B cell (primary cell): ENCODE measurements around the gene TTC38. TPM values are rescaled to one million over a fixed set of nuclear protein-coding genes. Genes with fewer than 3 reads are reported as not detected.

Experiments used
- ATAC-seq: fragments of 200-7000 bp; cut with Tn5 transposase; one replicate; pipeline ENCODE4 v1.10.0; 2021; ENCODE audit warnings: low read depth, mild to moderate bottlenecking, moderate number of reproducible peaks, moderate library complexity
- CTCF ChIA-PET: fragments of 350-600 bp; sonication (Branson Sonifier 250); formaldehyde crosslinking; loops from one replicate; lab custom pipeline; 2021; ENCODE audit warnings: antibody characterized with exemption, inconsistent platforms; lab: Charles Lee
- POLR2A ChIA-PET: fragments of 350-600 bp; sonication (Branson Sonifier 250); formaldehyde crosslinking; loops from one replicate; lab custom pipeline; 2021; ENCODE audit warnings: antibody characterized with exemption; lab: Charles Lee
- DNase-seq: peaks from one replicate; pipeline ENCODE4 v3.0.0; 2013
- H2AFZ ChIP-seq: 2 replicates; pipeline ENCODE4 v1.6.1; 2012; ENCODE audit warnings: mild to moderate bottlenecking, low read depth, low read length; ENCODE audit not compliant: insufficient read depth, poor library complexity, severe bottlenecking
- H3K27ac ChIP-seq, 2 donors: 1 replicate in 1 of 2; 2 replicates in 1 of 2; pipeline ENCODE4 v1.5.1; 2012 to 2013; ENCODE audit warnings: low read length in 2 of 2, mild to moderate bottlenecking in 2 of 2, moderate library complexity in 1 of 2
- H3K27me3 ChIP-seq, 4 experiments: fragments of 200-600 bp in 1 of 4; sonication (generic) in 1 of 4; replicated peaks in 1 of 4; 1 replicate in 2 of 4; 2 replicates in 2 of 4; pipeline versions ENCODE4 v1.6.1 to v1.7.0; 2013 to 2016; ENCODE audit warnings: low read length in 3 of 4, mild to moderate bottlenecking in 2 of 4, mixed read lengths in 1 of 4, moderate library complexity in 1 of 4; ENCODE audit not compliant: insufficient read depth in 4 of 4, control insufficient read depth in 3 of 4; ENCODE audit errors: control extremely low read depth in 1 of 4
- H3K36me3 ChIP-seq, 2 experiments: replicated peaks in 1 of 2; 1 replicate in 1 of 2; 2 replicates in 1 of 2; pipeline versions ENCODE4 v1.6.1 to v1.7.1; 2013; ENCODE audit warnings: low read length in 1 of 2; ENCODE audit not compliant: insufficient read depth in 2 of 2, control insufficient read depth in 1 of 2; ENCODE audit errors: control extremely low read depth in 1 of 2, extremely low read depth in 1 of 2
- H3K4me1 ChIP-seq, 2 donors: fragments of 200-600 bp in 1 of 2; sonication (generic) in 1 of 2; 1 replicate in 1 of 2; 2 replicates in 1 of 2; pipeline versions ENCODE4 v1.5.1 to v1.6.1; 2013 to 2017; ENCODE audit warnings: low read length in 2 of 2; ENCODE audit not compliant: control insufficient read depth in 2 of 2, insufficient read depth in 2 of 2
- H3K4me2 ChIP-seq: replicated peaks from 2 replicates; pipeline ENCODE3; 2012; ENCODE audit warnings: mild to moderate bottlenecking, low read depth, low read length; ENCODE audit not compliant: poor library complexity, severe bottlenecking
- H3K4me3 ChIP-seq, 5 experiments: fragments of 200-600 bp in 1 of 5; sonication (generic) in 1 of 5; 1 replicate in 3 of 5; 2 replicates in 2 of 5; pipeline versions ENCODE4 v1.5.1 to v1.7.0; 2011 to 2016; ENCODE audit warnings: low read length in 4 of 5, mild to moderate bottlenecking in 4 of 5, low read depth in 2 of 5, control low read depth in 1 of 5, moderate library complexity in 1 of 5; ENCODE audit not compliant: insufficient read depth in 1 of 5; ENCODE audit errors: control extremely low read depth in 1 of 5, extremely low read depth in 1 of 5
- H3K79me2 ChIP-seq: fragments of 200-600 bp; sonication (generic); one replicate; pipeline ENCODE4 v1.6.0; 2016; ENCODE audit warnings: low read length; ENCODE audit not compliant: control insufficient read depth, insufficient read depth
- H3K9ac ChIP-seq: fragments of 200-600 bp; sonication (generic); 2 replicates; pipeline ENCODE4 v1.6.1; 2017; ENCODE audit warnings: mild to moderate bottlenecking, low read length, moderate library complexity
- H3K9me3 ChIP-seq, 3 donors: one replicate each; pipeline versions ENCODE4 v1.6.1 to v1.7.1; 2013; ENCODE audit warnings: low read length in 2 of 3; ENCODE audit not compliant: control insufficient read depth in 2 of 3, insufficient read depth in 1 of 3; ENCODE audit errors: control extremely low read depth in 1 of 3
- H4K20me1 ChIP-seq: 2 replicates; pipeline ENCODE4 v1.6.0; 2012; ENCODE audit warnings: mild to moderate bottlenecking, low read length; ENCODE audit not compliant: insufficient read depth, control insufficient read depth, poor library complexity, severe bottlenecking
- H3K27ac Mint-ChIP-seq: one replicate; pipeline ENCODE4 v1.8.0; 2021; ENCODE audit warnings: mixed read lengths
- H3K27me3 Mint-ChIP-seq: one replicate; pipeline ENCODE4 v1.8.0; 2021; ENCODE audit warnings: mixed read lengths
- H3K4me1 Mint-ChIP-seq: one replicate; pipeline ENCODE4 v1.8.0; 2021; ENCODE audit warnings: mixed read lengths
- H3K4me3 Mint-ChIP-seq: one replicate; pipeline ENCODE4 v1.8.0; 2021; ENCODE audit warnings: mixed read lengths
- H3K9me3 Mint-ChIP-seq: one replicate; pipeline ENCODE4 v1.8.0; 2022; ENCODE audit warnings: mixed read lengths; ENCODE audit not compliant: insufficient read depth
- EZH2 ChIP-seq: IDR thresholded peaks from 2 replicates; pipeline ENCODE4 v1.6.1; 2012; ENCODE audit warnings: borderline replicate concordance, low read depth, mild to moderate bottlenecking, moderate library complexity, low read length; ENCODE audit not compliant: insufficient read depth, poor library complexity, severe bottlenecking
- WGBS: methylation state at CpG from one replicate; pipeline ENCODE4 v1.1.5; 2013; ENCODE audit warnings: missing lambda C conversion rate; ENCODE audit not compliant: insufficient coverage; 5-methylcytosine and 5-hydroxymethylcytosine counted together
- intact Hi-C: fragments of 100-400 bp; cut with micrococcal nuclease; formaldehyde crosslinking; loops from one replicate; pipeline ENCODE4 v1.10.0; 2022
- polyA plus RNA-seq: library from polyadenylated mRNA; depleted of rRNA; stranded (reverse); fragments of >200 nt; gene quantifications from 2 replicates; pipeline ENCODE4 v1.2.3, GENCODE V29; 2012
- total RNA-seq, 2 donors: library from RNA; stranded (reverse); fragments of 120-200 nt in 1 of 2; gene quantifications; 1 replicate in 1 of 2; 2 replicates in 1 of 2; pipeline versions ENCODE4 v1.2.3 to v1.2.4, GENCODE V29; 2013 to 2022
- TF ChIP-seq, protein P1 (sequence below): fragments of 200-600 bp; IDR thresholded peaks from one replicate; pipeline ENCODE4 v1.8.0; 2022; ENCODE audit warnings: antibody characterized with exemption, mild to moderate bottlenecking

TTC38 gene
- total and polyA plus RNA-seq, 2 donors (not counting 1 experiment from before 2014, with no cell fraction given), result 10.8 to 13.3 TPM

DNA sequence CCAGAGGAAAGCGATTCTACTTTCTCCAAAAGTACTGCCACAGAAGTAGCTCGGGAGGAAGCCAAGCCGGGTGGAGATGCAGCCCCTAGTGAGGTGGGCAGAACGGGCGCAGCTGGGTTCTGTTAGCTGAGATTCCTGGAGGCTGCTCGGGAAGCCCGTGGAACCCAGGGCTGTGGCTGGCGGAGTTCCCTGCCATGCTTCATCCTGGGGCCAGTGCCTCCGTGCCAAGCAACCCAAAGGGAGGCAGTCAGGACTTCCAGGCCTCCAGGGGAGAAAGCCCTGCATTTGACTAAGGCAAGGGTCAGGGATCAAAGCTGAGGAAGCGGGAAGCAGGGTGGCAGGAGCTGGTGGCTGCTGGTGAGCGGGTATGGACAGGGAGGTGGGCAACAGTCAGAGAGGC lies 61.0 kb downstream of the TTC38 start:
- ChIA-PET CTCF (no interaction called here), POLR2A (no interaction called here)
- Histone ChIP-seq H2AFZ (no peak overlapping the region), H3K4me1 (no peaks in the 10 kb centered on the region), H3K4me3 (no peak overlapping the region), H3K79me2 (no peaks in the 10 kb centered on the region), H3K9ac (no peak overlapping the region), H3K27me3 (no peaks in the 10 kb centered on the region), H3K27ac (no peak overlapping the region), H3K36me3 (no peaks in the 10 kb centered on the region), H4K20me1 (no peaks in the 10 kb centered on the region), H3K4me2 (no peak overlapping the region), H3K9me3 (no peaks in the 10 kb centered on the region)
- DNase-seq (no peak), ATAC-seq (no peak)
- Mint-ChIP-seq H3K4me1 (no peaks in the 10 kb centered on the region), H3K27ac (no peak overlapping the region), H3K4me3 (no peak overlapping the region), H3K27me3 (no peaks in the 10 kb centered on the region), H3K9me3 (no peaks in the 10 kb centered on the region)
- intact Hi-C loops, result no loop called here
- WGBS, result 96% methylated on average over 11 of the region's 11 CpGs
- TF ChIP-seq, protein P1, sequence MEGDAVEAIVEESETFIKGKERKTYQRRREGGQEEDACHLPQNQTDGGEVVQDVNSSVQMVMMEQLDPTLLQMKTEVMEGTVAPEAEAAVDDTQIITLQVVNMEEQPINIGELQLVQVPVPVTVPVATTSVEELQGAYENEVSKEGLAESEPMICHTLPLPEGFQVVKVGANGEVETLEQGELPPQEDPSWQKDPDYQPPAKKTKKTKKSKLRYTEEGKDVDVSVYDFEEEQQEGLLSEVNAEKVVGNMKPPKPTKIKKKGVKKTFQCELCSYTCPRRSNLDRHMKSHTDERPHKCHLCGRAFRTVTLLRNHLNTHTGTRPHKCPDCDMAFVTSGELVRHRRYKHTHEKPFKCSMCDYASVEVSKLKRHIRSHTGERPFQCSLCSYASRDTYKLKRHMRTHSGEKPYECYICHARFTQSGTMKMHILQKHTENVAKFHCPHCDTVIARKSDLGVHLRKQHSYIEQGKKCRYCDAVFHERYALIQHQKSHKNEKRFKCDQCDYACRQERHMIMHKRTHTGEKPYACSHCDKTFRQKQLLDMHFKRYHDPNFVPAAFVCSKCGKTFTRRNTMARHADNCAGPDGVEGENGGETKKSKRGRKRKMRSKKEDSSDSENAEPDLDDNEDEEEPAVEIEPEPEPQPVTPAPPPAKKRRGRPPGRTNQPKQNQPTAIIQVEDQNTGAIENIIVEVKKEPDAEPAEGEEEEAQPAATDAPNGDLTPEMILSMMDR, result no peak
- TF ChIP-seq EZH2, result no peak

DNA sequence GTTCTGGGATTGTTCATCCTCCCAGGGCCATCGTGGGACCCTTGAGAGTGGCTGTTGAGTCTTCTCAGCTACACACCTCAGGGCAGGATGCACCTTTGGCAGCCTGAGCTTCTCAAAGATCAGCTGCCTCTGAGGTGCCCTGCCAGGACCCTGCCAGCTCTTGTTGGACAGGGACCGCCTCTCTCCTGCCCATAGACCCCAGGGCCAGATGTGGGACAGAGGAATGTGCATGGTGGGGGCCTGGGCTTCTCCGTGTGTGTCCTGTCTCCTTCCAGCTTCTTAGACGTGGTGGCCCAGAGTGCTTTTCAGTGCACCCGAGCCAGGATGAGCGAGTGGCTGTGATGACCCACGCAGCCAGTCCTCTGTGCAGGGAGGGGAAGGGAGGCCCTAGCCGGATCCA lies 61.8 kb downstream of the TTC38 start:
- Mint-ChIP-seq H3K4me1 (peaks cover 3% of the 10 kb centered on the region), H3K9me3 (no peaks in the 10 kb centered on the region), H3K4me3 (no peak overlapping the region), H3K27ac (no peak overlapping the region), H3K27me3 (no peaks in the 10 kb centered on the region)
- H3K79me2 ChIP-seq, result no peaks in the 10 kb centered on the region
- no peaks in the 10 kb centered on the region for H3K27me3 ChIP-seq
- POLR2A ChIA-PET, result no interaction called here
- no peak overlapping the region for H2AFZ ChIP-seq
- H3K4me1 ChIP-seq, result peaks cover 0 to under 1% of the 10 kb centered on the region in 2 donors
- TF ChIP-seq, protein P1, result no peak
- TF ChIP-seq EZH2, result no peak
- CTCF ChIA-PET, result no interaction called here
- H3K27ac ChIP-seq, result no peak overlapping the region
- no peak for DNase-seq
- H3K4me3 ChIP-seq, result no peak overlapping the region
- H3K36me3 ChIP-seq, result no peaks in the 10 kb centered on the region
- no peaks in the 10 kb centered on the region for H4K20me1 ChIP-seq
- ATAC-seq, result no peak
- intact Hi-C loops, result no loop called here
- WGBS, result 98% methylated on average over 6 of the region's 8 CpGs
- H3K9ac ChIP-seq, result no peak overlapping the region
- no peaks in the 10 kb centered on the region for H3K9me3 ChIP-seq
- H3K4me2 ChIP-seq, result no peak overlapping the region
